ENCODE results near the gene WAPL. TPM values are rescaled to one million over a fixed set of nuclear protein-coding genes. Genes with fewer than 3 reads are reported as not detected.
A peak's percentile ranks its signal among the peaks of the same experiment; 100 is the strongest.

Gene WAPL
- total and polyA plus RNA-seq, 2 of the 13 experiments (the other 11 are each of a cell fraction or from before 2014, with no cell fraction given), result 13.2 to 43.5 TPM

GRCh38 chr10:86399879-86400704 lies 121.5 kb downstream of the WAPL start (continued):
- TF ChIP-seq POGK (CRISPR knock-in tag; conservative IDR thresholded peaks at IDR 0.05) (peak; percentile 88), HNF1A (IDR thresholded peaks at IDR 0.05; ENCODE audit: low read depth) (no peak), HNF1A (CRISPR knock-in tag; IDR thresholded peaks at IDR 0.05; ENCODE audit: borderline replicate concordance) (peak; percentile 71; the same call in 1 of the 2 replicates), ZNF251 (CRISPR knock-in tag; IDR thresholded peaks at IDR 0.05) (0 out of 2 replicates have a peak, but pooled peaks have one; percentile 33), ZKSCAN1 (IDR thresholded peaks at IDR 0.05; ENCODE audit: low read length) (no peak), ZNF605 (CRISPR knock-in tag; IDR thresholded peaks at IDR 0.05) (peak; percentile 73), EHMT2 (IDR thresholded peaks at IDR 0.05; ENCODE audit: borderline replicate concordance, low read depth, low read length) (no peak), ZNF362 (CRISPR knock-in tag; IDR thresholded peaks at IDR 0.05; ENCODE audit: borderline replicate concordance) (peak; percentile 59), ZNF747 (CRISPR knock-in tag; IDR thresholded peaks at IDR 0.05; ENCODE audit: borderline replicate concordance) (peak; percentile 81; the same call in 1 of the 2 replicates), ISL2 (CRISPR knock-in tag; IDR thresholded peaks at IDR 0.05) (peak; percentile 74), ZNF12 (CRISPR knock-in tag; IDR thresholded peaks at IDR 0.05) (peak; percentile 64), ZNF704 (CRISPR knock-in tag; IDR thresholded peaks at IDR 0.05; ENCODE audit: borderline replicate concordance) (no peak; the same call in 1 of the 2 replicates), HMGA1 (CRISPR knock-in tag; conservative IDR thresholded peaks at IDR 0.05) (no peak), STAT5B (CRISPR knock-in tag; IDR thresholded peaks at IDR 0.05) (no peak), NFE2L1 (CRISPR knock-in tag; IDR thresholded peaks at IDR 0.05; ENCODE audit: borderline replicate concordance) (peak; percentile 87; the same call in 1 of the 2 replicates), SRSF9 (IDR thresholded peaks at IDR 0.05; ENCODE audit: borderline replicate concordance, insufficient read depth, low read depth, low read length, poor library complexity, severe bottlenecking) (no peak), NCOA2 (CRISPR knock-in tag; IDR thresholded peaks at IDR 0.05) (no peak), ZNF569 (CRISPR knock-in tag; IDR thresholded peaks at IDR 0.05; ENCODE audit: borderline replicate concordance) (peak; percentile 79; the same call in 1 of the 2 replicates), ZFP37 (CRISPR knock-in tag; IDR thresholded peaks at IDR 0.05; ENCODE audit: borderline replicate concordance) (no peak), ESRRA (CRISPR knock-in tag; IDR thresholded peaks at IDR 0.05; ENCODE audit: low read depth) (no peak; the same call in 1 of the 2 replicates), RFX3 (CRISPR knock-in tag; IDR thresholded peaks at IDR 0.05) (0 out of 2 replicates have a peak, but pooled peaks have one; percentile 31)
